K562 (cell line): ENCODE measurements around the gene IQGAP3. TPM values are rescaled to one million over a fixed set of nuclear protein-coding genes. Genes with fewer than 3 reads are reported as not detected.
A peak's percentile ranks its signal among the peaks of the same experiment; 100 is the strongest.

Experiments
- ATAC-seq: fragments of 200-7000 bp; cut with Tn5 transposase; 3 replicates; pipeline ENCODE4 v1.9.1; 2020; ENCODE audit warnings: moderate library complexity
- BruUV-seq: library from RNA; stranded (reverse); fragments of 400-500 nt; replicated peaks from 2 replicates; lab custom pipeline; 2021; lab: Mats Ljungman, UMichigan
- CTCF ChIA-PET: fragments of 300-600 bp; formaldehyde crosslinking; extraction: SDS; loops from one replicate; lab custom pipeline; 2021; ENCODE audit warnings: low intra/inter-chr PET ratio; lab: Yijun Ruan, JAX
- POLR2A ChIA-PET: fragments of 300-600, 350-650 bp; sonication (Branson Sonifier 250); formaldehyde crosslinking; extraction: SDS; loops from one replicate; lab custom pipeline; 2021; ENCODE audit warnings: antibody characterized with exemption, inconsistent platforms; lab: Yijun Ruan, JAX
- DNase-seq, 4 experiments: peaks; one replicate each; pipeline versions ENCODE4 v3.0.0 to v3.0.0-alpha.2; 2011 to 2018; ENCODE audit warnings: low spot score in 3 of 4, mixed read lengths in 3 of 4; ENCODE audit errors: extremely low read depth in 1 of 4
- FAIRE-seq: peaks from 2 replicates; lab custom pipeline; 2011; peaks lifted over from hg19 to GRCh38; lab: Jason Lieb, UNC
- H2AFZ ChIP-seq: 2 replicates; pipeline ENCODE4 v1.6.0; 2011; ENCODE audit warnings: low read depth, low read length, control low read depth, inconsistent platforms
- H3K27ac ChIP-seq: fragments of 200-600 bp; 3 replicates; pipeline ENCODE4 v1.8.0; 2011; ENCODE audit warnings: low read depth, mild to moderate bottlenecking, control low read depth, inconsistent platforms, low read length, moderate library complexity, mixed read lengths; ENCODE audit errors: extremely low read depth
- H3K27me3 ChIP-seq, 2 experiments: fragments of 300-600 bp in 1 of 2; 2 replicates in 1 of 2; 3 replicates in 1 of 2; pipeline versions ENCODE4 v1.6.0 to v1.8.0; 2011; ENCODE audit warnings: inconsistent platforms in 2 of 2, low read length in 2 of 2, mild to moderate bottlenecking in 1 of 2, mixed read lengths in 1 of 2, moderate library complexity in 1 of 2; ENCODE audit not compliant: control insufficient read depth in 2 of 2, insufficient read depth in 2 of 2
- H3K36me3 ChIP-seq: fragments of 300-600 bp; 3 replicates; pipeline ENCODE4 v1.8.0; 2011; ENCODE audit warnings: mild to moderate bottlenecking, low read length, inconsistent platforms; ENCODE audit not compliant: control insufficient read depth, insufficient read depth
- H3K4me1 ChIP-seq, 2 experiments: fragments of 200-600 bp in 1 of 2; replicated peaks in 1 of 2; 2 replicates in 1 of 2; 3 replicates in 1 of 2; pipeline versions ENCODE4 v1.5.1 to v1.8.0; 2011; ENCODE audit warnings: inconsistent platforms in 2 of 2, low read length in 2 of 2, mild to moderate bottlenecking in 1 of 2, mixed read lengths in 1 of 2, moderate library complexity in 1 of 2; ENCODE audit not compliant: control insufficient read depth in 2 of 2, insufficient read depth in 2 of 2
- H3K4me2 ChIP-seq: 2 replicates; pipeline ENCODE4 v1.6.1; 2011; ENCODE audit warnings: low read length, control low read depth, inconsistent platforms, mixed read lengths; ENCODE audit not compliant: insufficient read depth
- H3K4me3 ChIP-seq: fragments of 200-600 bp; sonication (generic), shearing (Covaris generic); 2 replicates; pipeline ENCODE4 v1.5.1; 2016; ENCODE audit warnings: control low read depth, inconsistent platforms
- H3K79me2 ChIP-seq: fragments of 200-600 bp; 3 replicates; pipeline ENCODE4 v1.8.0; 2011; ENCODE audit warnings: low read length, inconsistent platforms; ENCODE audit not compliant: control insufficient read depth, insufficient read depth
- H3K9ac ChIP-seq, 2 experiments: 2 replicates each; pipeline versions ENCODE4 v1.6.0 to v1.6.1; 2011; ENCODE audit warnings: low read depth in 2 of 2, low read length in 2 of 2, control low read depth in 1 of 2, inconsistent platforms in 1 of 2, mild to moderate bottlenecking in 1 of 2, mixed read lengths in 1 of 2; ENCODE audit not compliant: insufficient read depth in 1 of 2
- H3K9me1 ChIP-seq: one replicate; pipeline ENCODE4 v1.6.0; 2011; ENCODE audit warnings: inconsistent platforms, mild to moderate bottlenecking, low read length, moderate library complexity; ENCODE audit not compliant: control insufficient read depth, insufficient read depth
- H3K9me3 ChIP-seq: replicated peaks from 2 replicates; pipeline ENCODE4 v1.5.1; 2011; ENCODE audit warnings: low read depth, low read length, inconsistent platforms; ENCODE audit not compliant: control insufficient read depth, insufficient read depth
- H4K20me1 ChIP-seq: replicated peaks from 2 replicates; pipeline ENCODE4 v1.6.1; 2011; ENCODE audit warnings: low read length, inconsistent platforms, mixed read lengths; ENCODE audit not compliant: control insufficient read depth, insufficient read depth
- FOXK1 ChIP-seq: sonication (generic); formaldehyde crosslinking; IDR thresholded peaks from 2 replicates; pipeline ENCODE4 v1.8.0; 2022; ENCODE audit warnings: missing genetic modification reagents, mild to moderate bottlenecking, borderline replicate concordance
- MEF2A ChIP-seq: IDR thresholded peaks from 2 replicates; pipeline ENCODE4 v1.6.1; 2011; ENCODE audit warnings: low read depth, mild to moderate bottlenecking, low read length, moderate library complexity; ENCODE audit not compliant: control insufficient read depth
- RBFOX2 ChIP-seq: fragments of 200-400 bp; formaldehyde crosslinking; IDR thresholded peaks from 2 replicates; pipeline ENCODE4 v1.6.1; 2017; ENCODE audit warnings: low read depth, mild to moderate bottlenecking, low read length, moderate library complexity
- RBM39 ChIP-seq: fragments of 200-400 bp; formaldehyde crosslinking; optimal IDR thresholded peaks from 2 replicates; pipeline ENCODE3; 2018; ENCODE audit warnings: low read depth, low read length
- ZBED1 ChIP-seq: IDR thresholded peaks from 2 replicates; pipeline ENCODE4 v1.6.1; 2014
- ZNF23 ChIP-seq: fragments of 250-450 bp; sonication (Bioruptor Pico); IDR thresholded peaks from 2 replicates; pipeline ENCODE4 v1.4.0; 2020; ENCODE audit warnings: mild to moderate bottlenecking
- ZSCAN29 ChIP-seq: fragments of 450-650 bp; IDR thresholded peaks from 2 replicates; pipeline ENCODE4 v1.6.1; 2017
- WGBS: fragments of 100-300 bp; shearing (Covaris generic); methylation state at CpG from one replicate; pipeline ENCODE4 v1.1.6; 2016; ENCODE audit warnings: low coverage, mixed read lengths; ENCODE audit not compliant: insufficient coverage; ENCODE audit errors: missing lambda C conversion rate; 5-methylcytosine and 5-hydroxymethylcytosine counted together
- in situ Hi-C: fragments of 300-500 bp; cut with MboI; formaldehyde crosslinking; loops from 4 replicates; pipeline ENCODE4 v1.15.0; 2018; ENCODE audit warnings: inconsistent platforms, mixed read lengths
- intact Hi-C: fragments of 100-400 bp; cut with micrococcal nuclease; formaldehyde crosslinking; loops from 2 replicates; pipeline ENCODE4 v1.14.2; 2022
- polyA plus RNA-seq, 8 experiments: library from polyadenylated mRNA; depleted of rRNA in 4 of 8; stranded (reverse) in 5 of 8; unstranded in 3 of 8; fragments of >200 nt; fragmentation: Nextera tagmentation in 2 of 8; fragmentation: Illumina TruSeq in 1 of 8; extraction: Ambion mirVana in 2 of 8; extraction: Trizol in 1 of 8; gene quantifications; 2 replicates each; pipeline versions ENCODE4 v1.2.1 to v1.2.3, GENCODE V29; 2011 to 2014; ENCODE audit warnings: inconsistent platforms in 1 of 8, missing spikeins in 1 of 8
- total RNA-seq, 7 experiments: library from RNA; depleted of rRNA in 6 of 7; stranded (reverse); fragments of >200 nt in 6 of 7; fragmentation: Illumina TruSeq in 2 of 7; extraction: Trizol in 2 of 7; gene quantifications; 2 replicates each; pipeline versions ENCODE4 v1.2.1 to v1.2.3, GENCODE V29; 2011 to 2021; ENCODE audit warnings: low replicate concordance in 1 of 7
- TF ChIP-seq, protein P1 (sequence below): fragments of 450-650 bp; IDR thresholded peaks from 2 replicates; pipeline ENCODE4 v1.6.1; 2014; ENCODE audit warnings: low read depth, mild to moderate bottlenecking, moderate library complexity, borderline replicate concordance

IQGAP3 gene
- total and polyA plus RNA-seq, 9 of the 15 experiments (the other 6 are each of a cell fraction or from before 2014, with no cell fraction given) = 1.4 to 16.6 (median 11.9) TPM

DNA sequence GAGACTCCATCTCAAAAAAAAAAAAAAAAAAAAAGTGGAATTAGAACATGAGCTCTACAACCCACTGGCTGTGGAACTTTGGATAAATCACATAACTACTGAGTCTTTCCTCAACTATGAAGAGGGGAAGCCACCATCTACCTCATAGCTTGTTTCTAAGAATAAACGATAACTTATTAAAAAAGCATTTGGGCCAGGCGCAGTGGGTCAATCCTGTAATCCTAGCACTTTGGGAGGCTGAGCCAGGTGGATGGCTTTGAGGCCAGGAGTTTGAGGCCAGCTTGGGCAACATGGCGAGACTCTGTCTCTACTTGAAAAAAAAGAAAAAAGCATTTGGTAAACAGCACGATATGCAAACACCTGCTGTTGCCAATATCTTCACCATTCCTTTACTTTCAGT, 40.0 kb downstream of the IQGAP3 start (continued):
- no peak for TF ChIP-seq RBM39
- no peak for TF ChIP-seq ZSCAN29

DNA sequence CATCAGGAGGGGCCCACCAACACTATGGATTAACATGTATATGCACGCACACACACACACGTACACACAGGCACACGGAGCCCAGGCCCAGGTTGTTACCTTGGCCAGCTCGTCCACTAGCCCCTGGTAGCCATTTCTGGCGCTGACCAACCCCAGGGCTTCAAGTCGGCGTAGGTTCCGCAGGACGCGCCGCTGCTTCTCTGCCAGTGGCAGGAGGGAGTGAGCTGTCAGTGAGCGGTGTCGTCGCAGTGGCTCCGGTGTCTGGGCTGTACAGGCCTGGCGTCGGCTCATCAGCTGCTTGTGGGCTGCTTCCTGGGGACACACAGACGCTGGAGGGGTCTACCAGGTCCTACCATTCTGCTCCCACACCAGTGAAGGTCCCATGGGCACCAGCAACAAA, 42.4 kb downstream of the IQGAP3 start:
- H3K4me3 ChIP-seq = no peak overlapping the region
- 0 out of 2 replicates have a peak, but pooled peaks have one; percentile 17 for TF ChIP-seq RBFOX2
- no peak for TF ChIP-seq ZNF23 (CRISPR knock-in tag)
- TF ChIP-seq FOXK1 (CRISPR knock-in tag) = no peak
- TF ChIP-seq, protein P1, sequence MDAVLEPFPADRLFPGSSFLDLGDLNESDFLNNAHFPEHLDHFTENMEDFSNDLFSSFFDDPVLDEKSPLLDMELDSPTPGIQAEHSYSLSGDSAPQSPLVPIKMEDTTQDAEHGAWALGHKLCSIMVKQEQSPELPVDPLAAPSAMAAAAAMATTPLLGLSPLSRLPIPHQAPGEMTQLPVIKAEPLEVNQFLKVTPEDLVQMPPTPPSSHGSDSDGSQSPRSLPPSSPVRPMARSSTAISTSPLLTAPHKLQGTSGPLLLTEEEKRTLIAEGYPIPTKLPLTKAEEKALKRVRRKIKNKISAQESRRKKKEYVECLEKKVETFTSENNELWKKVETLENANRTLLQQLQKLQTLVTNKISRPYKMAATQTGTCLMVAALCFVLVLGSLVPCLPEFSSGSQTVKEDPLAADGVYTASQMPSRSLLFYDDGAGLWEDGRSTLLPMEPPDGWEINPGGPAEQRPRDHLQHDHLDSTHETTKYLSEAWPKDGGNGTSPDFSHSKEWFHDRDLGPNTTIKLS = no peak
- TF ChIP-seq ZBED1 = no peak
- no peak for TF ChIP-seq MEF2A
- TF ChIP-seq, all 486 proteins: peak for 1
- no peaks in the 10 kb centered on the region for H4K20me1 ChIP-seq
- H3K9me3 ChIP-seq = no peaks in the 10 kb centered on the region
- H3K27me3 ChIP-seq = no peaks in the 10 kb centered on the region
- peak overlapping the region in 1 of 2 experiments; percentile 39; a peak in 1 of 4 replicates for H3K9ac ChIP-seq
- H3K36me3 ChIP-seq = peaks cover 63% of the 10 kb centered on the region; the same call in 2 of the 3 replicates
- no peaks in the 10 kb centered on the region for H3K9me1 ChIP-seq
- 88% methylated on average over 9 of the region's 18 CpGs for WGBS
- H2AFZ ChIP-seq = no peak overlapping the region
- H3K4me1 ChIP-seq = peaks cover 9 to 10% of the 10 kb centered on the region in 2 experiments
- BruUV-seq = no TSS peak
- CTCF ChIA-PET = no interaction called here
- intact Hi-C loops (no loop called here), in situ Hi-C loops (no loop called here)
- no peak for ATAC-seq
- no peak for DNase-seq
- POLR2A ChIA-PET = no interaction called here
- FAIRE-seq = no peak
- H3K27ac ChIP-seq = no peak overlapping the region
- no peaks in the 10 kb centered on the region for H3K79me2 ChIP-seq
- H3K4me2 ChIP-seq = no peak overlapping the region
